ENCODE results near the gene SLC66A3.

SLC66A3 gene

DNA sequence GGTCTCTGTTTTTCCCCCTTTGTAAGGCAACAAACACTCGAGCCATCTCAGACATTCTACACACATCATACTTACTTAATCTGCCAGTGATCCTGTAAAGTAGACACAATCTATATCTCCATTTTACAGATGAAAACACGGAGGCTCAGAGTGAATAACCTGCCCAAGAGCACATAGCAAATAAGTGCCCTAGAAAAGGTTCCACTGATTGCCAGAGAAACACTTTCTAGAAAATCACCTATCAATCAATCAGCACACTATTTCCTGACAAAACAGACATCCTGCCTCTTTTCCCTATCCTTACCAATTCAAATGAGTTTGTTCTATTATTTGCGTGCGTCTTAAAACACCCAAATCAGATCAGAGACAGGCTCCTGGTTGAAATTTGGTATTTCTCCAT is 23.9 kb downstream of the SLC66A3 start:
- ChIA-PET POLR2A (no interaction called here), CTCF (no interaction called here)
- no peak for DNase-seq (ENCODE audit: extremely low spot score)
- no peak for TF ChIP-seq SUZ12 (IDR thresholded peaks at IDR 0.05)
- TF ChIP-seq ZNF384 (IDR thresholded peaks at IDR 0.05) = no peak
- no peak for TF ChIP-seq NFRKB (IDR thresholded peaks at IDR 0.05)
- TF ChIP-seq HDGF (IDR thresholded peaks at IDR 0.05; ENCODE audit: borderline replicate concordance) = no peak
- TF ChIP-seq FOXA1 (IDR thresholded peaks at IDR 0.05) = no peak
- no peak for TF ChIP-seq TARDBP (IDR thresholded peaks at IDR 0.05)
- TF ChIP-seq SP1 (IDR thresholded peaks at IDR 0.05) = no peak
- TF ChIP-seq CTBP1 (IDR thresholded peaks at IDR 0.05; ENCODE audit: borderline replicate concordance) = no peak

DNA sequence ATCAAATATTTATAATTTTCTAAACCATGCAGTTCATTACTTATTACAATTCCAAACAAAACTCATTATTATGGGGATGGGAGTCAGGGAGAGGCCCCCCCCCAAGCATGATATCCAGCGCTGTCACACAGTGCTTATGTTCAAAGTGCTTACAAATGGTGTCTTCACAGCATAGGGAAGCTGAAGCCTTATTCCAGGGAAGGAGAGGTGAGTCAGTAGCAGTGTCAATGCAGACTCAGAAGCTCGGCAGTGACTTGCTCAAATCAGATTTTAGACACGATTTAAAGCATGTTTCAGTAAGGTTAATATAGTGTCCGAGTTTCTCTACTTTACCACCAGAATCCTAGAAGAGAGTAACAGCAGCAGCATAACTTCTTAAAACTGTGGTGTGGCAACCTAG is 24.6 kb downstream of the SLC66A3 start:
- POLR2A ChIA-PET = no interaction called here
- TF ChIP-seq FOXK2 (IDR thresholded peaks at IDR 0.05) = no peak
- DNase-seq (ENCODE audit: extremely low spot score) = no peak
- CTCF ChIA-PET = no interaction called here

GRCh38 chr2:11180653-11181052 is 25.4 kb downstream of the SLC66A3 start:
- CTCF ChIA-PET = no interaction called here
- DNase-seq (ENCODE audit: extremely low spot score) = no peak
- POLR2A ChIA-PET = no interaction called here
- TF ChIP-seq L3MBTL2 (conservative IDR thresholded peaks at IDR 0.05) = no peak
- TF ChIP-seq, protein P1, sequence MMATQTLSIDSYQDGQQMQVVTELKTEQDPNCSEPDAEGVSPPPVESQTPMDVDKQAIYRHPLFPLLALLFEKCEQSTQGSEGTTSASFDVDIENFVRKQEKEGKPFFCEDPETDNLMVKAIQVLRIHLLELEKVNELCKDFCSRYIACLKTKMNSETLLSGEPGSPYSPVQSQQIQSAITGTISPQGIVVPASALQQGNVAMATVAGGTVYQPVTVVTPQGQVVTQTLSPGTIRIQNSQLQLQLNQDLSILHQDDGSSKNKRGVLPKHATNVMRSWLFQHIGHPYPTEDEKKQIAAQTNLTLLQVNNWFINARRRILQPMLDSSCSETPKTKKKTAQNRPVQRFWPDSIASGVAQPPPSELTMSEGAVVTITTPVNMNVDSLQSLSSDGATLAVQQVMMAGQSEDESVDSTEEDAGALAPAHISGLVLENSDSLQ (IDR thresholded peaks at IDR 0.05) = no peak
- TF ChIP-seq ELF4 (IDR thresholded peaks at IDR 0.05) = no peak
- no peak for TF ChIP-seq CTBP1 (IDR thresholded peaks at IDR 0.05; ENCODE audit: borderline replicate concordance)
- TF ChIP-seq SP1 (IDR thresholded peaks at IDR 0.05) = no peak
- no peak for TF ChIP-seq FOXM1 (IDR thresholded peaks at IDR 0.05; ENCODE audit: borderline replicate concordance)
- TF ChIP-seq ZNF384 (IDR thresholded peaks at IDR 0.05) = no peak
- no peak for TF ChIP-seq BHLHE40 (IDR thresholded peaks at IDR 0.05; ENCODE audit: borderline replicate concordance)
- TF ChIP-seq FOXK2 (IDR thresholded peaks at IDR 0.05) = no peak
- TF ChIP-seq ARNT (IDR thresholded peaks at IDR 0.05) = no peak

DNA sequence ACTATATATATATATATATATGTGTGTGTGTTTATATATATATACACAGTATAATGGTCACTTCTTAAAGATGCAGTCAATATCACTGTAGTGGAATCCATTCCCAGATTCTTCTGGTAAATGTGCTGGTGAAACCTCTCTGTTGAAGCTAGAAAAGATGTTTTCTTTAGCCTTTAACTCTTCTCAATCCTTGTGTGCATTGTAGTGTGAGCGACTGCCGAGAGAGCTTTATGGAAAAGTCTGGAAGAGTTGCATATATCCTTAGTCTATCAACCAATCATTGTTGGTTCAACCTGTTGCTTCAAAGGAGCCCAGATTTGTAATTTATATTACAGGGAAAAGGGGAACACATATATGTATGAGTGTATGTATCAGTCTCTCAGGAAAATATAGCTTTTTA is 27.7 kb downstream of the SLC66A3 start:
- TF ChIP-seq SUZ12 (IDR thresholded peaks at IDR 0.05) (no peak), CTBP1 (IDR thresholded peaks at IDR 0.05; ENCODE audit: borderline replicate concordance) (no peak), HDGF (IDR thresholded peaks at IDR 0.05; ENCODE audit: borderline replicate concordance) (no peak), NFRKB (IDR thresholded peaks at IDR 0.05) (no peak), FOXK2 (IDR thresholded peaks at IDR 0.05) (no peak), FOXM1 (IDR thresholded peaks at IDR 0.05; ENCODE audit: borderline replicate concordance) (no peak), TARDBP (IDR thresholded peaks at IDR 0.05) (no peak), ELF4 (IDR thresholded peaks at IDR 0.05) (no peak), L3MBTL2 (conservative IDR thresholded peaks at IDR 0.05) (no peak), ZNF384 (IDR thresholded peaks at IDR 0.05) (no peak)
- POLR2A ChIA-PET = interaction anchor here (1.2 kb wide), 1 partner anchor 283 kb away, joined by 3 read pairs; the partner anchor contains the start of gene E2F6

GRCh38 chr2:11186145-11186544 is 30.9 kb downstream of the SLC66A3 start:
- TF ChIP-seq ARNT (IDR thresholded peaks at IDR 0.05) (no peak), NFRKB (IDR thresholded peaks at IDR 0.05) (no peak), FOXK2 (IDR thresholded peaks at IDR 0.05) (no peak), L3MBTL2 (conservative IDR thresholded peaks at IDR 0.05) (no peak)
- TF ChIP-seq, protein P1 (IDR thresholded peaks at IDR 0.05) = no peak
- no peak for DNase-seq (ENCODE audit: extremely low spot score)
- POLR2A ChIA-PET = no interaction called here
- CTCF ChIA-PET = no interaction called here

More for the DNA sequence above, 27.7 kb downstream of the SLC66A3 start:
- CTCF ChIA-PET = interaction anchor here (0.6 to 0.7 kb wide), 2 partner anchors 33 to 53 kb away, joined by 3 to 7 read pairs; no protein-coding TSS in a partner anchor
- DNase-seq (ENCODE audit: extremely low spot score) = no peak

DNA sequence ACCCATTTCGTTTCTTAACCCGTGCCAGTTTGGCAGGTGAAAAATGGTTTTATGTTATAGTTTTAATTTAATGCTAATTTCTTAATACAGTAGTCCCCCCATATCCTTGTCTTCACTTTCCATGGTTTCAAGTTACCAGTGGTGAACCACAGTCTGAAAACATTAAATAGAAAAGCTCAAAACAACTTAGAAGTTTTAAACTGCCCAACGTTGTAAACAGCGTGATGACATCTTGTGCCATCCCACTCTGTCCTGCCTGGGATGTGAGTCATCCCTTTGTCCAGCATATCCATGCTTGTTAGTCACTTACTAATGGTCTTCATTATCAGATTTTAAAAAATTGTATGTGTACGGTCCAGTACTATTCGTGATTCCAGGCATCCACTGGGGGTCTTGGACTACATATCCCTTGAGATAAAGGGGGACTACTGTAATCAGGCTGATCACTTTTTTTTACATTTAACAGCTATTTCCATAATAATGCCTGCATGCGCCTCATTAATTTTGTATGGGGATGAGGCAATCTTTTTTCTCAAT is 31.9 kb downstream of the SLC66A3 start:
- no peak for TF ChIP-seq ELF4 (IDR thresholded peaks at IDR 0.05)
- no peak for TF ChIP-seq NFRKB (IDR thresholded peaks at IDR 0.05)
- TF ChIP-seq SUZ12 (IDR thresholded peaks at IDR 0.05) = no peak
- TF ChIP-seq BHLHE40 (IDR thresholded peaks at IDR 0.05; ENCODE audit: borderline replicate concordance) = no peak
- TF ChIP-seq HDGF (IDR thresholded peaks at IDR 0.05; ENCODE audit: borderline replicate concordance) = no peak
- no peak for TF ChIP-seq FOXM1 (IDR thresholded peaks at IDR 0.05; ENCODE audit: borderline replicate concordance)
- TF ChIP-seq ZNF384 (IDR thresholded peaks at IDR 0.05) = no peak
- no peak for TF ChIP-seq ARNT (IDR thresholded peaks at IDR 0.05)
- no peak for TF ChIP-seq LEF1 (IDR thresholded peaks at IDR 0.05; ENCODE audit: borderline replicate concordance)
- no peak for TF ChIP-seq CTBP1 (IDR thresholded peaks at IDR 0.05; ENCODE audit: borderline replicate concordance)
- TF ChIP-seq, protein P1 (IDR thresholded peaks at IDR 0.05) = no peak
- no peak for TF ChIP-seq TARDBP (IDR thresholded peaks at IDR 0.05)
- TF ChIP-seq FOXK2 (IDR thresholded peaks at IDR 0.05) = no peak
- no peak for TF ChIP-seq FOXA1 (IDR thresholded peaks at IDR 0.05)
- ChIA-PET CTCF (no interaction called here), POLR2A (no interaction called here)
- DNase-seq (ENCODE audit: extremely low spot score) = no peak

GRCh38 chr2:11187731-11188130 is 32.5 kb downstream of the SLC66A3 start:
- ChIA-PET POLR2A (no interaction called here), CTCF (no interaction called here)
- TF ChIP-seq FOXK2 (IDR thresholded peaks at IDR 0.05) = no peak
- TF ChIP-seq ARNT (IDR thresholded peaks at IDR 0.05) = no peak
- no peak for TF ChIP-seq BHLHE40 (IDR thresholded peaks at IDR 0.05; ENCODE audit: borderline replicate concordance)
- TF ChIP-seq FOXA1 (IDR thresholded peaks at IDR 0.05) = no peak
- no peak for TF ChIP-seq ELF4 (IDR thresholded peaks at IDR 0.05)
- TF ChIP-seq, protein P1 (IDR thresholded peaks at IDR 0.05) = no peak
- TF ChIP-seq SP1 (IDR thresholded peaks at IDR 0.05) = no peak
- TF ChIP-seq LEF1 (IDR thresholded peaks at IDR 0.05; ENCODE audit: borderline replicate concordance) = no peak
- TF ChIP-seq HDGF (IDR thresholded peaks at IDR 0.05; ENCODE audit: borderline replicate concordance) = no peak
- TF ChIP-seq NFRKB (IDR thresholded peaks at IDR 0.05) = no peak
- TF ChIP-seq SUZ12 (IDR thresholded peaks at IDR 0.05) = no peak
- no peak for TF ChIP-seq TARDBP (IDR thresholded peaks at IDR 0.05)
- no peak for TF ChIP-seq L3MBTL2 (conservative IDR thresholded peaks at IDR 0.05)
- TF ChIP-seq FOXM1 (IDR thresholded peaks at IDR 0.05; ENCODE audit: borderline replicate concordance) = no peak
- TF ChIP-seq ZNF384 (IDR thresholded peaks at IDR 0.05) = no peak
- no peak for TF ChIP-seq CTBP1 (IDR thresholded peaks at IDR 0.05; ENCODE audit: borderline replicate concordance)
- no peak for DNase-seq (ENCODE audit: extremely low spot score)
